H9 (cell line): ENCODE results near the gene ILF3. TPM values are rescaled to one million over a fixed set of nuclear protein-coding genes. Genes with fewer than 3 reads are reported as not detected.
A peak's percentile ranks its signal among the peaks of the same experiment; 100 is the strongest.

Source experiments
- DNase-seq: peaks from one replicate; pipeline ENCODE4 v3.0.0-alpha.2; 2017
- H2AFZ ChIP-seq: one replicate; pipeline ENCODE4 v1.6.1; 2013; ENCODE audit warnings: mild to moderate bottlenecking, low read length, control low read depth, moderate library complexity
- H2AK5ac ChIP-seq: 2 replicates; pipeline ENCODE4 v1.6.1; 2013; ENCODE audit warnings: low read length, control low read depth, mixed read lengths; ENCODE audit not compliant: insufficient read length
- H2BK120ac ChIP-seq: one replicate; pipeline ENCODE4 v1.6.1; 2013; ENCODE audit warnings: low read depth, mild to moderate bottlenecking, low read length, control low read depth, inconsistent platforms; ENCODE audit not compliant: poor library complexity, severe bottlenecking
- H2BK12ac ChIP-seq: 2 replicates; pipeline ENCODE4 v1.6.1; 2013; ENCODE audit warnings: low read length, control low read depth, mixed read lengths, low read depth; ENCODE audit not compliant: insufficient read length
- H2BK15ac ChIP-seq: 2 replicates; pipeline ENCODE4 v1.6.1; 2013; ENCODE audit warnings: low read depth, low read length, control low read depth
- H2BK20ac ChIP-seq: one replicate; pipeline ENCODE4 v1.6.1; 2013; ENCODE audit warnings: low read depth, mild to moderate bottlenecking, low read length, control low read depth, inconsistent platforms; ENCODE audit not compliant: poor library complexity, severe bottlenecking
- H2BK5ac ChIP-seq: 2 replicates; pipeline ENCODE4 v1.6.1; 2013; ENCODE audit warnings: low read length, control low read depth, mixed read lengths; ENCODE audit not compliant: insufficient read length
- H3K14ac ChIP-seq: 2 replicates; pipeline ENCODE4 v1.6.1; 2013; ENCODE audit warnings: low read length, control low read depth; ENCODE audit not compliant: insufficient read depth
- H3K18ac ChIP-seq: 2 replicates; pipeline ENCODE4 v1.6.1; 2013; ENCODE audit warnings: low read depth, mild to moderate bottlenecking, mixed read lengths, low read length, control low read depth; ENCODE audit not compliant: insufficient read length
- H3K23ac ChIP-seq: 2 replicates; pipeline ENCODE4 v1.6.1; 2013; ENCODE audit warnings: low read length, control low read depth, mixed read lengths, low read depth; ENCODE audit not compliant: insufficient read length
- H3K23me2 ChIP-seq: 2 replicates; pipeline ENCODE4 v1.6.1; 2013; ENCODE audit warnings: low read depth, mild to moderate bottlenecking, mixed read lengths, low read length, control low read depth; ENCODE audit not compliant: insufficient read length, poor library complexity, severe bottlenecking
- H3K27ac ChIP-seq: 2 replicates; pipeline ENCODE4 v1.5.1; 2013; ENCODE audit warnings: low read length, control low read depth, mixed read lengths, low read depth; ENCODE audit not compliant: insufficient read length
- H3K27me3 ChIP-seq: 2 replicates; pipeline ENCODE4 v1.6.1; 2013; ENCODE audit warnings: low read length, control low read depth, inconsistent platforms; ENCODE audit not compliant: insufficient read depth
- H3K4ac ChIP-seq: 2 replicates; pipeline ENCODE4 v1.6.1; 2013; ENCODE audit warnings: low read depth, mild to moderate bottlenecking, control low read depth, inconsistent platforms, low read length, moderate library complexity
- H3K4me1 ChIP-seq: 2 replicates; pipeline ENCODE4 v1.6.1; 2013; ENCODE audit warnings: low read length, control low read depth, inconsistent platforms; ENCODE audit not compliant: insufficient read depth
- H3K4me2 ChIP-seq: 2 replicates; pipeline ENCODE4 v1.6.1; 2013; ENCODE audit warnings: low read length, control low read depth, mixed read lengths; ENCODE audit not compliant: insufficient read length, insufficient read depth
- H3K56ac ChIP-seq: 2 replicates; pipeline ENCODE4 v1.6.1; 2013; ENCODE audit warnings: low read depth, mild to moderate bottlenecking, mixed read lengths, low read length, control low read depth; ENCODE audit not compliant: insufficient read length
- H3K79me1 ChIP-seq: 2 replicates; pipeline ENCODE4 v1.6.1; 2013; ENCODE audit warnings: low read depth, mild to moderate bottlenecking, moderate library complexity, low read length, control low read depth, inconsistent platforms; ENCODE audit not compliant: insufficient read depth, poor library complexity, severe bottlenecking
- H3K79me2 ChIP-seq: 2 replicates; pipeline ENCODE4 v1.6.1; 2013; ENCODE audit warnings: low read length, control low read depth, inconsistent platforms; ENCODE audit not compliant: insufficient read depth
- H3K9ac ChIP-seq: 2 replicates; pipeline ENCODE4 v1.6.1; 2013; ENCODE audit warnings: low read length, control low read depth, mixed read lengths; ENCODE audit not compliant: insufficient read length; ENCODE audit errors: extremely low read depth
- H3K9me3 ChIP-seq: one replicate; pipeline ENCODE4 v1.6.1; 2013; ENCODE audit warnings: low read depth, low read length, inconsistent platforms; ENCODE audit not compliant: control insufficient read depth
- H3T11ph ChIP-seq: one replicate; pipeline ENCODE4 v1.6.1; 2013; ENCODE audit warnings: mild to moderate bottlenecking, low read length, control low read depth, inconsistent platforms
- H4K20me1 ChIP-seq: one replicate; pipeline ENCODE4 v1.6.1; 2013; ENCODE audit not compliant: control insufficient read depth, insufficient read length, insufficient read depth
- H4K5ac ChIP-seq: 2 replicates; pipeline ENCODE4 v1.6.1; 2013; ENCODE audit warnings: low read depth, mild to moderate bottlenecking, mixed read lengths, low read length, control low read depth; ENCODE audit not compliant: insufficient read length
- H4K8ac ChIP-seq: replicated peaks from 2 replicates; pipeline ENCODE4 v1.6.1; 2013; ENCODE audit warnings: low read length, control low read depth, mixed read lengths, low read depth; ENCODE audit not compliant: insufficient read length
- H4K91ac ChIP-seq: 2 replicates; pipeline ENCODE4 v1.6.1; 2013; ENCODE audit warnings: low read depth, mild to moderate bottlenecking, moderate library complexity, mixed read lengths, low read length, control low read depth; ENCODE audit not compliant: insufficient read length
- H3K27ac Mint-ChIP-seq, 3 experiments: 2 replicates in 2 of 3; 3 replicates in 1 of 3; pipeline ENCODE4 v1.8.0; 2020 to 2021; ENCODE audit warnings: mixed read lengths in 3 of 3, mild to moderate bottlenecking in 1 of 3, moderate library complexity in 1 of 3
- H3K27me3 Mint-ChIP-seq: 2 replicates; pipeline ENCODE4 v1.8.0; 2021; ENCODE audit warnings: low read depth, mild to moderate bottlenecking, moderate library complexity, mixed read lengths
- H3K36me3 Mint-ChIP-seq, 3 experiments: 2 replicates in 2 of 3; 3 replicates in 1 of 3; pipeline ENCODE4 v1.8.0; 2020 to 2021; ENCODE audit warnings: low read depth in 3 of 3, mixed read lengths in 3 of 3; ENCODE audit not compliant: insufficient read depth in 1 of 3
- H3K4me1 Mint-ChIP-seq, 2 experiments: 2 replicates each; pipeline ENCODE4 v1.8.0; 2020; ENCODE audit warnings: mixed read lengths in 2 of 2
- H3K4me3 Mint-ChIP-seq, 2 experiments: 2 replicates in 1 of 2; 3 replicates in 1 of 2; pipeline ENCODE4 v1.8.0; 2020 to 2021; ENCODE audit warnings: mild to moderate bottlenecking in 2 of 2, mixed read lengths in 2 of 2, moderate library complexity in 1 of 2
- H3K9me3 Mint-ChIP-seq, 2 experiments: 2 replicates in 1 of 2; 3 replicates in 1 of 2; pipeline ENCODE4 v1.8.0; 2020; ENCODE audit warnings: mild to moderate bottlenecking in 2 of 2, mixed read lengths in 2 of 2, moderate library complexity in 1 of 2
- WGBS: extraction: QIAGEN DNeasy Blood & Tissue Kit; methylation state at CpG from one replicate; pipeline ENCODE4 v1.1.7; 2013; ENCODE audit warnings: missing lambda C conversion rate, low lambda C conversion rate, mixed read lengths; ENCODE audit not compliant: insufficient read length; ENCODE audit errors: extremely low coverage; 5-methylcytosine and 5-hydroxymethylcytosine counted together
- total RNA-seq: library from RNA; stranded (reverse); gene quantifications from 2 replicates; pipeline ENCODE4 v1.2.1, GENCODE V29; 2021
- TF ChIP-seq, protein P1 (sequence below): fragments of 200-600 bp; sonication (generic); conservative IDR thresholded peaks from 3 replicates; pipeline ENCODE4 v1.8.0; 2021; ENCODE audit warnings: antibody characterized with exemption, mild to moderate bottlenecking

Gene ILF3
- total RNA-seq, 1 experiment from 2014 or later: 841 TPM

GRCh38 chr19:10621966-10622365 is 32.2 kb upstream of the ILF3 start:
- Histone ChIP-seq H3K9me3 (no peaks in the 10 kb centered on the region), H4K91ac (no peak overlapping the region), H4K20me1 (no peaks in the 10 kb centered on the region)

More at GRCh38 chr19:10621966-10622365, 32.2 kb upstream of the ILF3 start:
- no peak overlapping the region for H3K4ac ChIP-seq
- peaks cover 3% of the 10 kb centered on the region for H3K79me1 ChIP-seq
- no peak overlapping the region for H3K23ac ChIP-seq
- H3T11ph ChIP-seq: no peak overlapping the region
- no peak overlapping the region for H3K18ac ChIP-seq
- H3K27me3 Mint-ChIP-seq: no peaks in the 10 kb centered on the region
- no peak overlapping the region for H2AFZ ChIP-seq
- peaks cover 10% of the 10 kb centered on the region for H3K23me2 ChIP-seq
- H3K4me1 ChIP-seq: peaks cover 4% of the 10 kb centered on the region; the same call in 1 of the 2 replicates
- no peak overlapping the region for H3K27ac ChIP-seq
- H2AK5ac ChIP-seq: no peak overlapping the region
- H3K14ac ChIP-seq: no peak overlapping the region
- H2BK120ac ChIP-seq: no peak overlapping the region
- peak overlapping the region; percentile 14 to 58 (median 37); a peak in 3 of 7 replicates for H3K27ac Mint-ChIP-seq
- no peak overlapping the region for H3K56ac ChIP-seq
- H2BK12ac ChIP-seq: no peak overlapping the region
- no peak for DNase-seq
- H4K8ac ChIP-seq: no peak overlapping the region
- TF ChIP-seq, protein P1, sequence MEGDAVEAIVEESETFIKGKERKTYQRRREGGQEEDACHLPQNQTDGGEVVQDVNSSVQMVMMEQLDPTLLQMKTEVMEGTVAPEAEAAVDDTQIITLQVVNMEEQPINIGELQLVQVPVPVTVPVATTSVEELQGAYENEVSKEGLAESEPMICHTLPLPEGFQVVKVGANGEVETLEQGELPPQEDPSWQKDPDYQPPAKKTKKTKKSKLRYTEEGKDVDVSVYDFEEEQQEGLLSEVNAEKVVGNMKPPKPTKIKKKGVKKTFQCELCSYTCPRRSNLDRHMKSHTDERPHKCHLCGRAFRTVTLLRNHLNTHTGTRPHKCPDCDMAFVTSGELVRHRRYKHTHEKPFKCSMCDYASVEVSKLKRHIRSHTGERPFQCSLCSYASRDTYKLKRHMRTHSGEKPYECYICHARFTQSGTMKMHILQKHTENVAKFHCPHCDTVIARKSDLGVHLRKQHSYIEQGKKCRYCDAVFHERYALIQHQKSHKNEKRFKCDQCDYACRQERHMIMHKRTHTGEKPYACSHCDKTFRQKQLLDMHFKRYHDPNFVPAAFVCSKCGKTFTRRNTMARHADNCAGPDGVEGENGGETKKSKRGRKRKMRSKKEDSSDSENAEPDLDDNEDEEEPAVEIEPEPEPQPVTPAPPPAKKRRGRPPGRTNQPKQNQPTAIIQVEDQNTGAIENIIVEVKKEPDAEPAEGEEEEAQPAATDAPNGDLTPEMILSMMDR: no peak
- peak overlapping the region in 1 of 2 experiments; percentile 6; a peak in 1 of 5 replicates for H3K4me3 Mint-ChIP-seq
- peaks cover 0 to 3% (median 0%) of the 10 kb centered on the region in 3 experiments; a peak in 1 of 7 replicates for H3K36me3 Mint-ChIP-seq
- H2BK20ac ChIP-seq: no peak overlapping the region
- WGBS: no CpG with 5 or more reads among the region's 8 CpGs
- H2BK5ac ChIP-seq: no peak overlapping the region
- no peak overlapping the region for H4K5ac ChIP-seq
- peaks cover 11 to 13% of the 10 kb centered on the region in 2 experiments for H3K4me1 Mint-ChIP-seq
- no peak overlapping the region for H3K9ac ChIP-seq
- H3K79me2 ChIP-seq: no peaks in the 10 kb centered on the region
- H3K9me3 Mint-ChIP-seq: no peaks in the 10 kb centered on the region
- no peak overlapping the region for H2BK15ac ChIP-seq
- no peaks in the 10 kb centered on the region for H3K27me3 ChIP-seq
- no peak overlapping the region for H3K4me2 ChIP-seq
